Right ventricle myocardium superior (tissue), 1 donor: ENCODE data around the gene DAZL. TPM values are rescaled to one million over a fixed set of nuclear protein-coding genes. Genes with fewer than 3 reads are reported as not detected.

Experiments used
- ATAC-seq: fragments of 200-7000 bp; cut with Tn5 transposase; one replicate; pipeline ENCODE4 v1.9.1; 2020; ENCODE audit warnings: mild to moderate bottlenecking; ENCODE audit not compliant: poor library complexity
- DNase-seq: peaks from one replicate; pipeline ENCODE4 v3.0.0-alpha.2; 2020
- intact Hi-C: fragments of 100-400 bp; cut with DNase I; formaldehyde crosslinking; loops from one replicate; pipeline ENCODE4 v1.11.2; 2022
- total RNA-seq: library from RNA; stranded (reverse); fragmentation: NEBNext Ultra II Directional; extraction: Animal tissue kit (Norgen Biotek cat#: 25700); gene quantifications from one replicate; pipeline ENCODE4 v1.2.1, GENCODE V29; 2021
- donor health status: DM: no; HTN: yes; CAD: no; lungs with severe emphysema.

The DAZL gene
- total RNA-seq, 1 donor from 2014 or later: not detected

GRCh38 chr3:16600780-16601536 lies 4.3 kb downstream of the DAZL start:
- DNase-seq (peak; percentile 87), ATAC-seq (peak; percentile 91)
- intact Hi-C loops: loop anchor here (2.0 to 10.0 kb wide), 2 partner anchors 632 to 814 kb away; no protein-coding TSS in a partner anchor

- intact Hi-C loops: loop anchor here (2.0 to 10.0 kb wide), 2 partner anchors 633 to 815 kb away; no protein-coding TSS in a partner anchor
- DNase-seq (no peak), ATAC-seq (no peak)
Observed at GRCh38 chr3:16599694-16600093, 5.5 kb downstream of the DAZL start.

- no peak for ATAC-seq
- DNase-seq: no peak
- intact Hi-C loops: no loop called here
Observed at GRCh38 chr3:16596352-16597032, 8.7 kb downstream of the DAZL start.

GRCh38 chr3:16595778-16596177 lies 9.4 kb downstream of the DAZL start:
- intact Hi-C loops: no loop called here
- DNase-seq (no peak), ATAC-seq (no peak)

DNA sequence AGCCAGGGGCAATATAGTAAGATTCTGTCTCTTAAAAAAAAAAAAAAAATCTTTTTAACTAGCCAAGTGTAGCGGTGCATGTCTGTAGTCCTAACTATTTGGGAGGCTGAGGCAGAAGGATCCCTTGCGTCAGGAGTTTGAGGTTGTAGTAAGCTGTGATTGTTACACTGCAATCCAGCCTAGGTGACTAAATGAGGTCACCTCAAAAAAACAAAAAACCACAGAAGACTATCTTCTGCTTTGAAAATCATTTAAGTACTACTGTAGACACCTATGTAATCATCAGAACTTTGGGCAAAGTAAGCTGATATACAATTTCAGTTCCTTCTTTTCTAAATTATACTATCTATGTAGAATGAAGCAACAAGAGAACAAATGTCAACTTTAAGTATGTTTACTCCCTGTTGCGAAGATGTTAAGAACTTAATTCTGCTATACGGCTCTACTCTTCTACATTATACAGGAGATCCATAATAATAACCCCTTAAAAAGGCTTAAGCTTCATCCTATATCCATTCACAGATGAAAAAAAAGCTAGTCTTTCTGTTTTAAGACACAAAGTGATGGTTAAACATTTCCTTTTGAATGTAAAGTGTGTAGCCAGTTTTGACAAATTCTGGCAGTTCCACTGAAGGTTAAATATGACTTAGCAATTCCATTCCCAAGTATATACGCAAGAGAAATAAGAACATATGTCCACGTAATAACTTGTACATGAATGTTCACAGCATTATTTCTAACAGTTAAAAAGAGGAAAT lies 15.2 kb downstream of the DAZL start:
- DNase-seq: no peak
- intact Hi-C loops: no loop called here
- ATAC-seq: no peak

DNA sequence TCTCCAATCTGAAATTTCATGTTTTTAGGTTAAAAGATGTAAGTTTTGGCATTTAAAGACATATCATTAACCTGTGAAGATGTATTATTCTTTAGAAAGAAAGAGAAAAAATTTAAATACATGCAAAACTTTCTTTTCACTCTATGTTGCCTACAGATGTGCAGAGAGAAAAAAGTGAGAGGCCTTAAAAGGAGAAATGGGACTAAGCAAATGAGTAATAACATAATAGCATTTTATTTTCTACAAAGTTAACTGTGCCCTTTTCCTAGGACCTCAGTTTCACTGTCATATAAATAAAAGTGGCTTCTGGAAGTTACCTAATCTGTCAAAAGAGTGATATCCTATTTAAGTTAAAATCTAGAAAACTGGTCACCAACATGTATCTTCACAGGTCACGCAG lies 16.1 kb downstream of the DAZL start:
- ATAC-seq (no peak), DNase-seq (no peak)
- intact Hi-C loops: no loop called here

GRCh38 chr3:16587681-16588060 lies 17.6 kb downstream of the DAZL start:
- DNase-seq (no peak), ATAC-seq (no peak)
- intact Hi-C loops: no loop called here

DNA sequence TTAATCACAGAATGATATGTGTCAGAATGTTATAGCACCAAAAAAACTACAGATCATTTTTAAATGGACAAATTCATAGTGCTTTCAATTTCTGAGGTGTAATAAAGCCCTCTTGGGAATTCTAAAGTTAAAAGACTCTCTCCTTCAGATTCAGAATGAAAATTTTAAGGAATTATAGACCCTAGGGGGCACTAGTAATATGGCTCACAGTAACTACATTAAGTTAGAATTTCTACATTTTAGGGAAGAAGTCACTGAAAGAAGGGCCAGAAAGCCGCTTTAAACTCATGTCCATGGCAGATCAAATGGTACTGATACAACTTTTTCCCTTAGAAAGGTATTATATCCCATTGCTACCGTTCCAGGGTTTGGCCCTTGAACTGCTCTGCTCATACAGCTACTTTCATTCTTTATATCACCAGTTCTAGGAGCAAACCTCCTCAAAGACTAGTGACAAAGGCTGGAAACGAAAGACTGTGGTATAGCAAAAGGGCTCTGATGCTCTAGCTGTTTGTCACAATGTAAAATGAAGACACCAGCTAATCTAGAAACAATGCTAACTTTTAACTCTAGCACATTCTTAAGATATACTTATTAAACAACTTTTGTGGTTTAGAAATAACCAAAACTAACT lies 18.1 kb downstream of the DAZL start:
- intact Hi-C loops: no loop called here

DNA sequence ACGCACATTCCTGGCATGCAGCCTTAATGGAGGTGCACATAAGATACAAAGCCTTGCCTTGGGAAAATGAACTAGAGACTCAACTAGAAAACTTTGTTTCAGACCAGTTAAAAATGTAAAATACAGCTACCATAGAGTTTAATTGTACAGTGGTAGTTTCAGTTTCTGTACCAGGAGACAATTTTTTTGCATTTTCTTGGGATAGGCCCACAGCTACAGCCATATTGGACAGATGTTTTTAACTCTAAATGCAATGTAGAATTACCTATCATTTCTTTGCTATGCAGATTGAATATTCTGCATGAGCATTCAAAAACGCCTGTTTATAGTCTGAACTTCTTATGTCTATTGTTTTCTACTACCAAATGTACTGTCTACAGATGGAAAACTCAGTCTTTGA lies 20.3 kb downstream of the DAZL start:
- no peak for DNase-seq
- intact Hi-C loops: no loop called here

More for the DNA sequence above, 18.1 kb downstream of the DAZL start:
- ATAC-seq: no peak
- no peak for DNase-seq

GRCh38 chr3:16583551-16583950 lies 21.7 kb downstream of the DAZL start:
- no peak for ATAC-seq
- intact Hi-C loops: no loop called here

More for the DNA sequence above, 20.3 kb downstream of the DAZL start:
- ATAC-seq: no peak

GRCh38 chr3:16570113-16570512 lies 35.1 kb downstream of the DAZL start:
- no peak for ATAC-seq

More at GRCh38 chr3:16583551-16583950, 21.7 kb downstream of the DAZL start:
- DNase-seq: no peak

GRCh38 chr3:16568532-16568931 lies 36.7 kb downstream of the DAZL start:
- no peak for DNase-seq
- no peak for ATAC-seq
- intact Hi-C loops: no loop called here

More at GRCh38 chr3:16570113-16570512, 35.1 kb downstream of the DAZL start:
- intact Hi-C loops: no loop called here
- DNase-seq: no peak

GRCh38 chr3:16568115-16568514 lies 37.1 kb downstream of the DAZL start:
- intact Hi-C loops: no loop called here
- ATAC-seq: no peak
- no peak for DNase-seq

DNA sequence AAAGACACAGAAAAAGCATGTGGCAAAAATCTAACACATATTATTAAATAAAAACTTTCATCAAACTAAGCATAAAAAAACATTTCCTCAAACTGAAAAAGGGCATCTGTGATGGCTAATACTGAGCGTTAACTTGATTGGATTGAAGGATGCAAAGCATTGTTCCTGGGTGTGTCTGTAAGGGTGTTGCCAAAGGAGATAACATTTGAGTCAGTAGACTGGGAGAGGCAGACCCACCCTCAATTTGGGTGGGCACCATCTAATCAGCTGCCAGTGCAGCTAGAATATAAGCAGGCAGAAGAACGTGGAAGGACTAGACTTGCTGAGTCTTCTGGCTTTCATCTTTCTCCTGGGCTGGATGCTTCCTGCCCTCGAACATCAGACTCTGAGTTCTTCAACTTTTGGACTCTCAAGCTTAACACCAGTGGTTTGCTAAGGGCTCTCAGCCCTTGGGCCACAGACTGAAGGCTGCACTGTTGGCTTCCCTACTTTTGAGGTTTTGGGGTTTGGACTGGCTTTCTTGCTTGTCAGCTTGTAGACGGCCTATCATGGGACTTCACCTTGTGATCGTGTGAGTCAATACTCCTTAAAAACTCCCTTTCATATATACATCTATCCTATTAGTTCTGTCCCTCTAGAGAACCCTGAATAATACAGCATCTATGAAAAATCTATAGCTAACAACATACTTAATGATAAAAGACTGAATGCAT lies 45.4 kb downstream of the DAZL start:
- DNase-seq (no peak), ATAC-seq (no peak)
- intact Hi-C loops: loop anchor here (10.0 kb wide), 1 partner anchor 515 kb away; no protein-coding TSS in a partner anchor

GRCh38 chr3:16554126-16554525 lies 51.1 kb downstream of the DAZL start:
- ATAC-seq: no peak
- intact Hi-C loops: loop anchor here (5.0 to 10.0 kb wide), 3 partner anchors 267 to 509 kb away; partner anchors contain the start of gene OXNAD1
- no peak for DNase-seq

DNA sequence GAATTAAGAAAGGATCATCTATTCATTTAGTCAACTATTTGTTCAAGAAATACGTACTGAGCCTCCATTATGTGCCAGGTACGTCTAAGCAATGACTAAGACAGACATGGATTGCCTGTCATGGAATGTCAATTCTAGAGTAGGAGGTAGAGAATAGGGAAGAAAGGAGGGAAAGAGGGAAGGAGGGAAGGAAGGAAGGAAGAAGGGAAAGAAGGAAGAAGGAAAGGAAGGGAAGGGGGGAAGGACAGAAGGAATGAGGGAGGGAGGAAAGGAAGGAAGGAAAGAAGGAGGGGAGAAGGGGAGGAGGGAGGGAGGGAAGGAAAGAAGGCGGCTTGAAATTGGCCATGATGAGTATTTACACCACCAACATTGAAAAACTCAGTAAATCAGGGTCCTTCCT lies 52.5 kb downstream of the DAZL start:
- ATAC-seq (no peak), DNase-seq (no peak)
- intact Hi-C loops: loop anchor here (5.0 to 10.0 kb wide), 3 partner anchors 265 to 508 kb away; partner anchors contain the start of gene OXNAD1

DNA sequence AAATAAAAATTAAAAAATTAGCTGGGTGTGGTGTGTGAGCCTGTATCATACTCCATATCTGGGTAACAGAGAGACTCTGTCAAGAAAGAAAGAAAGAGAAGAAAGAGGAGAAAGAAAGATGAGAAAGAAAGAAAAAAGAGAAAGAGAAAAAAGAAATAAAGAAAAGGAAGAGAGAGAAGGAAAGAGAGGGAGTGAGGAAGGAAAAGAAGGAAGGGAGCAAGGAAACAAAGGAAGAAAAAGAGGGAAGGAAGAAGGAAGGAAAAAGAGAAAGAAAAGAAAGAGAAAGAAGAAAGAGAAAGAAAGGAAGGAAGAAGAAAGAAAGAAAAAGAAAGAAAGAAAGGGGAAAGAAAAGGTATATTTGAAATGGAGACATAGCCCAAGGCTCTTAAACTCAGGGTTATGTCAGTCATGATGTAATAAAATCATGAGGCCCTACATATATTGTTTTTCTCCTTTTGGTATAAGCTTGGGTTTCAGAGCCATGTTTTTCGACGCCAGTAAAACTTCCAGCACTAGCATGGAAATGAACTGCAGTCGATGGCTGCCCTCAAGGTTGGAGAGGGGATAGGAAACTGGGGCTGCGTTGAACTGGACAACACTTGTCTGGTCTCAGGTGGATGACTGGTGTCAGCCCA lies 53.8 kb downstream of the DAZL start:
- ATAC-seq (no peak), DNase-seq (no peak)
- intact Hi-C loops: loop anchor here (5.0 to 10.0 kb wide), 3 partner anchors 264 to 507 kb away; partner anchors contain the start of gene OXNAD1
